Mucosa of descending colon (tissue), 3 donors: ENCODE measurements around the gene OGFOD2. TPM values are rescaled to one million over a fixed set of nuclear protein-coding genes. Genes with fewer than 3 reads are reported as not detected.

Source experiments
- ATAC-seq: fragments of 200-7000 bp; cut with Tn5 transposase; one replicate; pipeline ENCODE4 v1.9.1; 2020; ENCODE audit warnings: mild to moderate bottlenecking, moderate library complexity
- DNase-seq, 3 donors: peaks; one replicate each; pipeline ENCODE4 v3.0.0-alpha.2; 2020
- H3K36me3 ChIP-seq: fragments of 200-600 bp; one replicate; pipeline ENCODE4 v1.8.0; 2021; ENCODE audit warnings: low read depth, mild to moderate bottlenecking
- H3K4me1 ChIP-seq: fragments of 200-600 bp; one replicate; pipeline ENCODE4 v1.8.0; 2021; ENCODE audit warnings: low read depth, mild to moderate bottlenecking
- H3K4me3 ChIP-seq: fragments of 200-600 bp; one replicate; pipeline ENCODE4 v1.8.0; 2021; ENCODE audit warnings: mild to moderate bottlenecking
- H3K9me3 ChIP-seq: fragments of 200-600 bp; one replicate; pipeline ENCODE4 v1.8.0; 2021; ENCODE audit warnings: mild to moderate bottlenecking
- CTCF ChIP-seq: fragments of 200-600 bp; IDR thresholded peaks from one replicate; pipeline ENCODE4 v1.8.0; 2022; ENCODE audit warnings: antibody characterized with exemption, mild to moderate bottlenecking
- intact Hi-C, 2 donors: fragments of 100-400 bp; cut with DNase I in 1 of 2; cut with micrococcal nuclease in 1 of 2; formaldehyde crosslinking; loops; one replicate each; pipeline versions ENCODE4 v1.11.0 to v1.11.1; 2022; cut with DNase I, micrococcal nuclease
- total RNA-seq, 3 donors: library from RNA; stranded (reverse); fragmentation: NEBNext Ultra II Directional in 2 of 3; extraction: Animal tissue kit (Norgen Biotek cat#: 25700) in 2 of 3; gene quantifications; one replicate each; pipeline versions ENCODE4 v1.2.1 to v1.2.4, GENCODE V29; 2021 to 2023
- donor health status: DM: no; HTN: no; CAD: no; lungs with moderate emphysema.
- donor health status: DM: no; HTN: no; CAD: no.
- donor health status: DM: no; HTN: yes; CAD: no.

Gene OGFOD2
- total RNA-seq, 3 donors from 2014 or later, result 17.0 to 25.0 (median 23.7) TPM

- ATAC-seq (no peak), DNase-seq (peak in 1 of 3 donors; percentile 52)
- Histone ChIP-seq H3K9me3 (no peaks in the 10 kb centered on the region), H3K4me1 (peaks cover 33% of the 10 kb centered on the region), H3K4me3 (no peak overlapping the region), H3K36me3 (no peaks in the 10 kb centered on the region)
- intact Hi-C loops, result no loop called here
- no peak for TF ChIP-seq CTCF
Observed at GRCh38 chr12:122976648-122976975, 1.6 kb downstream of the OGFOD2 start.

GRCh38 chr12:122977153-122977552 lies 2.1 kb downstream of the OGFOD2 start:
- intact Hi-C loops, result no loop called here
- ATAC-seq, result no peak
- peaks cover 39% of the 10 kb centered on the region for H3K4me1 ChIP-seq
- DNase-seq, result peak in 1 of 3 donors; percentile 30
- no peak overlapping the region for H3K4me3 ChIP-seq
- H3K36me3 ChIP-seq, result no peaks in the 10 kb centered on the region
- H3K9me3 ChIP-seq, result no peaks in the 10 kb centered on the region
- TF ChIP-seq CTCF, result no peak

DNA sequence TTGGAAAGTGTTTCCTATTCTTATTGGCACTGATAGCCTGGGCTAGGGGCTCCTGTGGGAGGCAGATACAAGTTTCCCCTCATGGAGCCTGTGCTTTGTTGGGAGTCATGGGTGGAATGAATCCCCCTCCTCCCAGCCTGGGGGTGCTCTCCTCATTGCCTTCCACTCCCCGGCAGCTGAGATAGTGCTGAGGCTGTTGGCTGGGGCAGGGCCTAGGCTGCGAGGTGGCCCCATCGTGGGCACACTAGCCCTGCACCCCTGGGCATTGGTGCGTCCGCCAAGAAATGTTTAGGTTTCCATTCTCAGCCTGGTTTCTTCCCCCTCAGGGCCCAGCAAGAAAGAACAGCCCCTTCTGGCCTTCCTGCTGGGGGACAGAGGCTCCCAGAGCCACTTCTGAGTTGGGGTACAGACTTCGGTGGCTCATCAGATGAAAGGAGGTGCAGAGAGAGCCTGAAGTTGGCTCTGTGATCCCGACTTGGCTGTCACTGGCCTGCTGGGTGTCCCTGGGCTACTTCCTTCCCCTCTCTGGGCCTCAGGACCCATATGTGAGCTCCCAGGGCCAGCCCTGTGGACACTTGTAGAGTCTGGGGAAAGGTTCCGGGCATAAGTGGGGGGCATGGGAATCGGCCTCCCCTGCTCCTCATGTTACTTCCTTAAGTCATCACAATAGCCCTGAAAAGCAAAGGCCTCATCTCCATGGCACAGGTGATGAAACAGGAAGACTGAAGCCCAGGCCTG lies 2.8 kb downstream of the OGFOD2 start:
- ATAC-seq (no peak), DNase-seq (peak in 1 of 3 donors; percentile 38)
- no peaks in the 10 kb centered on the region for H3K36me3 ChIP-seq
- H3K9me3 ChIP-seq, result no peaks in the 10 kb centered on the region
- intact Hi-C loops, result no loop called here
- H3K4me3 ChIP-seq, result no peak overlapping the region
- H3K4me1 ChIP-seq, result peaks cover 40% of the 10 kb centered on the region
- TF ChIP-seq CTCF, result no peak

- no peaks in the 10 kb centered on the region for H3K36me3 ChIP-seq
- DNase-seq (peak in 1 of 3 donors; percentile 53), ATAC-seq (no peak)
- H3K9me3 ChIP-seq, result no peaks in the 10 kb centered on the region
- peaks cover 39% of the 10 kb centered on the region for H3K4me1 ChIP-seq
- no peak overlapping the region for H3K4me3 ChIP-seq
- TF ChIP-seq CTCF, result no peak
- intact Hi-C loops, result no loop called here
Observed at GRCh38 chr12:122978507-122978955, 3.5 kb downstream of the OGFOD2 start.

GRCh38 chr12:122979001-122979907 lies 4.2 kb downstream of the OGFOD2 start:
- no peak for ATAC-seq
- no peak for TF ChIP-seq CTCF
- Histone ChIP-seq H3K4me3 (no peak overlapping the region), H3K36me3 (no peaks in the 10 kb centered on the region), H3K9me3 (no peaks in the 10 kb centered on the region), H3K4me1 (peaks cover 36% of the 10 kb centered on the region)
- intact Hi-C loops, result no loop called here
- DNase-seq, result peak in 2 of 3 donors; percentile 37 to 57
